SH-SY5Y (cell line): Measurements from ENCODE around the gene PDCD1.

ENCODE experiments used
- GATA2 ChIP-seq: IDR thresholded peaks from 2 replicates; pipeline ENCODE4 v1.6.1; 2011; ENCODE audit warnings: mild to moderate bottlenecking, low read depth, low read length
- GATA3 ChIP-seq: IDR thresholded peaks from 2 replicates; pipeline ENCODE4 v1.6.1; 2011; ENCODE audit warnings: low read depth, mild to moderate bottlenecking, low read length, moderate library complexity

DNA sequence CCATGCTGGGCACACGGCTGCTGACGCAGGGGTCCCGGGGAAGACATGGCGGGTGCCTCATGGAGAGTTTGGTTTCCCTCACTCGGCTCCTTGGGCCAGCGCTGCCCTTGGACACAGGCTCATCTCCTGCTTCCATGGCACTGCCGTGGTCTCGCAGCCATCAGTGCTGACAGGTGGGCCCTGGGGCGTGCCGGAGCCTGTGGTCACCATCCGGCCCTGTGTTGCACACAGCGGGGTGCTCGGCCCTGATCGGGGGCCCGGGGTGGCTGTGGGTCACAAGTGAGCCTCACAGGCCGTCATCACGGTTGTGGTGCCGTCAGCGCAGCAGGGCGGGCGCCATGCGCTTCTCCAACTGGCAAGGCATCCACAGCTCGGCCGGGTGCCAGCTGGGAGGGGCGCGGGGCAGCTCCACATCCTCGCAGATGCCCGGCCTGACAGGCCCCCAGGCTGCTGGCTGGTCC is 11.4 kb upstream of the PDCD1 start:
- TF ChIP-seq GATA2 (no peak), GATA3 (no peak)
